GM12878 (cell line): Measurements from ENCODE around the gene MAP7D2.

Source experiments
- EGR1 ChIP-seq, 2 experiments: IDR thresholded peaks; 1 replicate in 1 of 2; 2 replicates in 1 of 2; pipeline ENCODE4 v1.6.1; 2011 to 2012; ENCODE audit warnings: low read depth in 2 of 2, low read length in 2 of 2, borderline replicate concordance in 1 of 2, mild to moderate bottlenecking in 1 of 2, moderate library complexity in 1 of 2
- EZH2 ChIP-seq: IDR thresholded peaks from 2 replicates; pipeline ENCODE4 v1.6.1; 2012; ENCODE audit warnings: low read depth, mild to moderate bottlenecking, control low read depth, inconsistent platforms, low read length, borderline replicate concordance; ENCODE audit not compliant: control insufficient read depth
- HDAC2 ChIP-seq: fragments of 200-600 bp; sonication (generic); IDR thresholded peaks from 2 replicates; pipeline ENCODE4 v1.6.1; 2017
- NR2C2 ChIP-seq: IDR thresholded peaks from 2 replicates; pipeline ENCODE4 v1.6.1; 2011; ENCODE audit warnings: borderline replicate concordance, low read depth; ENCODE audit not compliant: control insufficient read depth, insufficient read length
- POLR2A ChIP-seq: IDR thresholded peaks from 2 replicates; pipeline ENCODE4 v1.6.1; 2011; ENCODE audit warnings: low read depth, mild to moderate bottlenecking, low read length
- SIN3A ChIP-seq: IDR thresholded peaks from 2 replicates; pipeline ENCODE4 v1.6.1; 2012; ENCODE audit warnings: low read depth, low read length, improper control_type of control experiment
- ZNF622 ChIP-seq: fragments of 450-650 bp; IDR thresholded peaks from 2 replicates; pipeline ENCODE4 v1.6.1; 2017; ENCODE audit warnings: mild to moderate bottlenecking, inconsistent platforms
- TF ChIP-seq, protein P1 (sequence below), 3 experiments: IDR thresholded peaks in 2 of 3; conservative IDR thresholded peaks in 1 of 3; 2 replicates each; pipeline ENCODE4 v1.5.1; 2011; ENCODE audit warnings: low read depth in 3 of 3, low read length in 3 of 3, mild to moderate bottlenecking in 3 of 3, control low read depth in 2 of 3, moderate library complexity in 2 of 3, inconsistent platforms in 1 of 3, mixed read lengths in 1 of 3; ENCODE audit not compliant: control insufficient read depth in 2 of 3, insufficient read depth in 1 of 3; ENCODE audit errors: extremely low read depth in 1 of 3
- TF ChIP-seq, protein P2 (sequence below): fragments of 450-650 bp; IDR thresholded peaks from 2 replicates; pipeline ENCODE4 v1.6.1; 2014; ENCODE audit warnings: mild to moderate bottlenecking

DNA sequence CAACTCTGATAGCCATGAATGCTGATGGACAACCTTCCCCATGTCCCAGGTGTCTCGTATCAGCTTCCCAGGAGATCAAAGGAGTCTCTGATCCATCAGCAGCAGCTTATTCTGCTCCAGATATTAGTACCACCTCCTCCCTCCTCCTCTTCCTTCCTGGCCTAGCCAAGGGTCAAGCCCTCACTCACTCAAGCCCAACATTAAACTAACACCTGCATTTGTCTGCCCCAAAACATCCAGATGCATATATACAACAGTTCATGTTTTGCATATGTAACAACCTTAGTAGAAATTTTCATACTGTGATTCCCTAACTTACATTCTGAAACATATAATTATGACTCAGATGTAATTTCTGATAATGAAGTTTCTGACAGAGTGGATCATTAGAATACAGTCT is 155.8 kb downstream of the MAP7D2 start:
- TF ChIP-seq NR2C2: no peak
- no peak for TF ChIP-seq ZNF622
- TF ChIP-seq, protein P1, sequence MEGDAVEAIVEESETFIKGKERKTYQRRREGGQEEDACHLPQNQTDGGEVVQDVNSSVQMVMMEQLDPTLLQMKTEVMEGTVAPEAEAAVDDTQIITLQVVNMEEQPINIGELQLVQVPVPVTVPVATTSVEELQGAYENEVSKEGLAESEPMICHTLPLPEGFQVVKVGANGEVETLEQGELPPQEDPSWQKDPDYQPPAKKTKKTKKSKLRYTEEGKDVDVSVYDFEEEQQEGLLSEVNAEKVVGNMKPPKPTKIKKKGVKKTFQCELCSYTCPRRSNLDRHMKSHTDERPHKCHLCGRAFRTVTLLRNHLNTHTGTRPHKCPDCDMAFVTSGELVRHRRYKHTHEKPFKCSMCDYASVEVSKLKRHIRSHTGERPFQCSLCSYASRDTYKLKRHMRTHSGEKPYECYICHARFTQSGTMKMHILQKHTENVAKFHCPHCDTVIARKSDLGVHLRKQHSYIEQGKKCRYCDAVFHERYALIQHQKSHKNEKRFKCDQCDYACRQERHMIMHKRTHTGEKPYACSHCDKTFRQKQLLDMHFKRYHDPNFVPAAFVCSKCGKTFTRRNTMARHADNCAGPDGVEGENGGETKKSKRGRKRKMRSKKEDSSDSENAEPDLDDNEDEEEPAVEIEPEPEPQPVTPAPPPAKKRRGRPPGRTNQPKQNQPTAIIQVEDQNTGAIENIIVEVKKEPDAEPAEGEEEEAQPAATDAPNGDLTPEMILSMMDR (IDR thresholded peaks at IDR 0.05 in 2 of 3, conservative IDR thresholded peaks at IDR 0.05 in 1 of 3; ENCODE audit: control insufficient read depth in 2 of 3, extremely low read depth in 1 of 3, insufficient read depth in 1 of 3, low read depth in 3 of 3, low read length in 3 of 3): no peak
- no peak for TF ChIP-seq HDAC2
- TF ChIP-seq POLR2A: no peak
- TF ChIP-seq EGR1 (IDR thresholded peaks at IDR 0.05; ENCODE audit: borderline replicate concordance in 1 of 2, low read depth in 2 of 2, low read length in 2 of 2): no peak
- TF ChIP-seq, protein P2, sequence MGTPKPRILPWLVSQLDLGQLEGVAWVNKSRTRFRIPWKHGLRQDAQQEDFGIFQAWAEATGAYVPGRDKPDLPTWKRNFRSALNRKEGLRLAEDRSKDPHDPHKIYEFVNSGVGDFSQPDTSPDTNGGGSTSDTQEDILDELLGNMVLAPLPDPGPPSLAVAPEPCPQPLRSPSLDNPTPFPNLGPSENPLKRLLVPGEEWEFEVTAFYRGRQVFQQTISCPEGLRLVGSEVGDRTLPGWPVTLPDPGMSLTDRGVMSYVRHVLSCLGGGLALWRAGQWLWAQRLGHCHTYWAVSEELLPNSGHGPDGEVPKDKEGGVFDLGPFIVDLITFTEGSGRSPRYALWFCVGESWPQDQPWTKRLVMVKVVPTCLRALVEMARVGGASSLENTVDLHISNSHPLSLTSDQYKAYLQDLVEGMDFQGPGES: no peak
- TF ChIP-seq EZH2: no peak
- TF ChIP-seq SIN3A: no peak
